Spinal cord (tissue), 10 donors: Measurements from ENCODE around the gene SLC25A51. TPM values are rescaled to one million over a fixed set of nuclear protein-coding genes. Genes with fewer than 3 reads are reported as not detected.
A peak's percentile ranks its signal among the peaks of the same experiment; 100 is the strongest.

Experiments
- DNase-seq, 6 donors: peaks; one replicate each; pipeline versions ENCODE4 v3.0.0 to v3.0.0-alpha.2; 2013 to 2015; ENCODE audit warnings: low spot score in 6 of 6, low read depth in 4 of 6
- H3K27ac ChIP-seq: one replicate; pipeline ENCODE4 v1.5.1; 2013; ENCODE audit warnings: low read depth, low read length, control low read depth
- H3K27me3 ChIP-seq: one replicate; pipeline ENCODE4 v1.6.1; 2013; ENCODE audit warnings: low read length; ENCODE audit not compliant: control insufficient read depth, insufficient read depth
- H3K36me3 ChIP-seq: one replicate; pipeline ENCODE4 v1.6.1; 2013; ENCODE audit warnings: low read length; ENCODE audit not compliant: control insufficient read depth, insufficient read depth
- H3K4me1 ChIP-seq: one replicate; pipeline ENCODE4 v1.6.1; 2013; ENCODE audit warnings: low read length; ENCODE audit not compliant: control insufficient read depth, insufficient read depth
- H3K4me3 ChIP-seq: one replicate; pipeline ENCODE4 v1.5.1; 2013; ENCODE audit warnings: low read depth, low read length, control low read depth
- H3K9me3 ChIP-seq: one replicate; pipeline ENCODE4 v1.6.1; 2013; ENCODE audit warnings: low read length; ENCODE audit not compliant: control insufficient read depth, insufficient read depth
- WGBS: methylation state at CpG from one replicate; pipeline ENCODE4 v1.1.5; 2013; ENCODE audit warnings: missing lambda C conversion rate; ENCODE audit not compliant: insufficient coverage; 5-methylcytosine and 5-hydroxymethylcytosine counted together
- polyA plus RNA-seq, 2 donors: library from polyadenylated mRNA; unstranded; fragments of 120-200 nt; gene quantifications; one replicate each; pipeline ENCODE4 v1.2.1, GENCODE V29; 2013; ENCODE audit not compliant: insufficient read length in 2 of 2
- total RNA-seq, 2 donors: library from RNA; depleted of rRNA in 1 of 2; stranded (reverse); fragments of 120-200 nt in 1 of 2; fragments of >200 nt in 1 of 2; gene quantifications; one replicate each; pipeline versions ENCODE4 v1.2.3 to v1.2.4, GENCODE V29; 2013 to 2014
- donor health status: healthy.

SLC25A51 gene
- total and polyA plus RNA-seq, 4 donors = 19.8 to 56.3 (median 29.6) TPM

DNA sequence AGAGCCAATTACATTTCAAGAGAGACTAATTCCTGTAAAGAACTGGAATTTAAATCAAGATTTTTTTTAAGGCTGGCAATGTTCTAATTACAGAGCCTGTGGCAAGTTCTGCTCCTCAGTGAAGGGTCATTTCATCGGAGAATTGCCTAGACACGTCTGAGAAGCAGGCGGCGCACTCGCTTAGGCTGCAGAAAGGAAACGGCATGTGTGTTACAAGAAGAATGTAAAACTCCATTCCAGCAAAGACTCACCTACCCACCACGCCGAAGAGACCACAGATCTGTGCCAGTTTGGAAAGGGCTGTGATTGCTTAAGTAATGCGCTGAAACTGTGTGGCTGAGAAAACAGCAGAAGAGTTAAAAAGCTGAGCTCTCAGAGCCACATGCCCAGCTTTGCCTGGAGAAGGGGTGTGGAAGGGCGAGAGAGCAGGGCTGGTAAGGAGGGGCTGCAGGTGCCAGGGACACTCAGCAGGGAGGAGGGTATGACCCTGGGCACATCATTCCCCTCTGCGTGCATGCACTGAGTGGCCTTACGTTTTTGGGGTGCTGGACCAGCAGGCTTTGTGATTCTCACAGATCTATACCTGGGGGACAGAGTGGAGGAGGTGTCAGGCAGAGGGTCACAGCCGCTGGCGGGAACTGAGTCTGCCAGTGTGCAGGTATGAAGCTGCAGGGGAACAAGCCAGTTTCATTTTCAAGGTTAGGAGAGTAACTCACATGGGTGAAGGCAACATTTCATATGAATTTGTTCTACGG is 17.8 kb upstream of the SLC25A51 start:
- peaks cover 77% of the 10 kb centered on the region for H3K4me1 ChIP-seq
- WGBS = 83% methylated on average over 8 of the region's 15 CpGs
- H3K36me3 ChIP-seq = peaks cover 22% of the 10 kb centered on the region
- peaks cover 4% of the 10 kb centered on the region for H3K27me3 ChIP-seq
- no peak overlapping the region for H3K27ac ChIP-seq
- no peaks in the 10 kb centered on the region for H3K9me3 ChIP-seq
- DNase-seq = peak in 2 of 6 donors; percentile 69 to 85
- no peak overlapping the region for H3K4me3 ChIP-seq

DNA sequence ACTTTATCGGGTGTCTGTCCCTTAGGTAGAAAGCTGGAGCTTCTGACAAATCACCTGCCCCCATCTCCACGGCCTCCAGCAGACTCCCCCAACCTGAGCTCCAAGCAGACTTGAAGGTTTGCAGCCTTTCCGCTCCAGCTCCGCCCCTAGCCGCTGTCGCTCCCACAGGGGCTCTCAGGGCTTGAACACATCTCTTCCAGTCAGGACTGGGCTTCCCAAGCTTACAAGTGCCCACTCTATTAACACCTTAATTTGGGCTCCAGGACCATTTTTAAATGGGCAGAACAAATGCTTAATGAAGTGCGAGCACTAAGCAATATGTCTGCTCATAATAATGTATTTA is 17.2 kb upstream of the SLC25A51 start:
- peaks cover 25% of the 10 kb centered on the region for H3K36me3 ChIP-seq
- WGBS = 77% methylated on average over 6 of the region's 7 CpGs
- no peaks in the 10 kb centered on the region for H3K9me3 ChIP-seq
- no peak for DNase-seq
- no peak overlapping the region for H3K27ac ChIP-seq
- peaks cover 4% of the 10 kb centered on the region for H3K27me3 ChIP-seq
- H3K4me3 ChIP-seq = no peak overlapping the region
- H3K4me1 ChIP-seq = peaks cover 77% of the 10 kb centered on the region

DNA sequence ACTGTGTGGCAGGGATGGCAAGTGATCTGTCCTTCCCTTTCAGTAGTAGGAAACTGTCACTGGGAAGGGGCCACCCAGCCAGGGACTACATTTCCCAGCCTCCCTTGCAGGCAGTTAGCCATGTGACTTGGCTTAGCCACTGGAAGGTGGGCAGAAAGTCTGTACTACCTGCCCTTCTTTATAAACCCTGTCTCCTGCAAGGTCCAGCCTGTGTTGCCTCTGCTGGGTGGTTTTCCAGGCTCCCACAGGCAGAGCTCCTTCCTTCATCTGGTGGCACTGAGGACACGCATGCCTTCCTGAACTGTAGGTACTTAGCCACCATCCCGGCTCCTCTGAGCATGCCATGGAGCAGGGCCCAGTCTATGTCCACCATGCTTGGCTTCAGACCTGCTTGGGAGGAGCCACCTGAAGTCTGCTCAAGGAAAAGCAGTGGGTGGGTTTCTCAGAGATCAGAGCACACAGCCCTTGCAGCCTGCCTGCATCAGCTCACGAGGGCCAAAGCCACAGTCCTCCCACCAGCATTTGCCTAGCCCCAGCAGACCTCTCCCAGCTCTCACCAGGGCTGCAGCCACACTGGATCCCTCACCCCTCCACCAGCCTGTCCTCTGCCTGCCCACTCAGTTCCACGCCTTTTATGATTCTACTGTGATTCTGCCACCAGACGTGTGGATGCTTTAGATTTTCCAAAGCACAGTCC is 16.7 kb upstream of the SLC25A51 start:
- H3K27ac ChIP-seq = no peak overlapping the region
- H3K9me3 ChIP-seq = no peaks in the 10 kb centered on the region
- DNase-seq = peak in 2 of 6 donors; percentile 31 to 53
- H3K36me3 ChIP-seq = peaks cover 29% of the 10 kb centered on the region
- WGBS = 87% methylated on average over 5 of the region's 5 CpGs
- peaks cover 80% of the 10 kb centered on the region for H3K4me1 ChIP-seq
- H3K4me3 ChIP-seq = no peak overlapping the region
- peaks cover 4% of the 10 kb centered on the region for H3K27me3 ChIP-seq

DNA sequence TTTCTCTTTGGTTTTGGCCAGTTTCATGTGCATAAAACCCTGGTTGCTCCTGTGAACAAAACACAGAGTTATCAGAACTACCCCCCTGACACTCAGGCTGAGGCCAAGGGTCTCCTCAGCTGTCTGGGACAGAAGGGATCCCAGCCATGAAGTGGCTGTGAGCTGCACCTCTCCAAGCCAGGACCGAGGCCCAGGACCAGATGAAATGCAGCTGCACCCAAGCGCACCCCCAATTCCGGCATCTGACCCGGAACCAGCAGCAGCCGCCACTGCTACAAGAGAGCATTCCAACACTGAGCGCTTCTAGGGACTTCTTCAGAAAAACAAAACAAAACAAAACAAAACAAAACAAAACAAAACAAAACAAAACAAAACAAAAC is 16.0 kb upstream of the SLC25A51 start:
- Histone ChIP-seq H3K27ac (no peak overlapping the region), H3K27me3 (peaks cover 4% of the 10 kb centered on the region), H3K4me3 (no peak overlapping the region), H3K4me1 (peaks cover 77% of the 10 kb centered on the region), H3K9me3 (no peaks in the 10 kb centered on the region), H3K36me3 (peaks cover 29% of the 10 kb centered on the region)
- DNase-seq = no peak
- 93% methylated on average over 6 of the region's 6 CpGs for WGBS

DNA sequence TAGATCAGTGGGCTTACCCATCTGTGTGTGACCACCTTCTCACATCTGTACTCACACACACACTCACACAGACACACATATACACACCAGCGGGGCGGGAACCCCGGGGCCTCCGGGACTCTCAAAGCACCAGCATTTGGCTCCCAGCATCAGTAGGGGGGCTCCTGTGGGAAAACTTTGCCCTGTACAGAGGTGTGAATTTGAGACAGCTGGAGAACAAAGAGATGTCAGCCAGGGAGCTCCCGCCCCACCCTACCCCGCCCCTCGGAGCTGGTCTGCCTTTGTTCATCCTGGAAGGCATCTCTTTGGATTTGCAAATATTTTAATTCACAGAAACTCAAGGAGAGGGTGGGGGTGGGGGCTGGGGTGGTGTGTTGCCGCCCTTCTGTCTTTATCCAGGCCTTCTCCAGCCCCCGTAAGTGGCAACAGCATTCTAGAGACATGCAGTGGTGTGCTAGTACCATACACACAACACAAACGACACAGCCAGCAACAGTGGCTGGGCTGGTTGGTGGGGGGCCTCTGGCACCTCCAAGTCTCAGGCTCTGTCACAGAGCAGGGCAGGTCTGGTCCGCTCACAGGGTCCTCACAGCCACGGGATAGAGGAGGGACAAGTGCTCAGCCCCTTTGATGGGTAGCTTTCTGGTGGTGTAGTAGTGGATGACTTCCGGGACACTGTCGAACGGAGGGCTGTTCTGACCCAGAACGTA is 15.5 kb upstream of the SLC25A51 start:
- DNase-seq = peak in 1 of 6 donors; percentile 3
- 88% methylated on average over 9 of the region's 16 CpGs for WGBS
- Histone ChIP-seq H3K4me1 (peaks cover 75% of the 10 kb centered on the region), H3K4me3 (no peak overlapping the region), H3K36me3 (peaks cover 29% of the 10 kb centered on the region), H3K27ac (no peak overlapping the region), H3K27me3 (peaks cover 4% of the 10 kb centered on the region), H3K9me3 (no peaks in the 10 kb centered on the region)

DNA sequence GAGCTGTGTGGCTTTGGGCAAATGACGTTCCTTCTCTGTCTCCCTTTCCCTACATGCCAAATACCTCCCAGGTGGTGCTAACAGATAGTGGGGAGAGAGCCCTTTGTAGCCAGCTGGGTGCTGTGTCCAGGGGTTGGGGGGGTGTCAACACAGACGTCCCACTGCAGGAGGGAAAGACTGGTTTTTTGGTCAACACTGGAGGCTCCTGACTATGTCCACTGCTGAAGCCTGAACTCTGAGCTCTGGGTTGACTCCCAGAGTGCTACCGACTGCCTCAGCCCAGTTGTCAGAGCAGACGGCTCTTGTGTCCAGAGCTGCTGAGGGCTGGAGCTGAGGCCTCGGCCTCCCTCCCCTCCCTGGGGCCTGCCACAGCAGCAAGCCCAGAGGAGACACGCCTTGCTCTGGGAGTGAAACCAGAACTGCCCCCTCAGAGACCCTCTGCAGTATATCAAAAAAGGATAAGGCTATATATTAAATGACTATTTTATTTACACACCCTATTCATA is 14.8 kb upstream of the SLC25A51 start:
- no peak overlapping the region for H3K4me3 ChIP-seq
- H3K9me3 ChIP-seq = no peaks in the 10 kb centered on the region
- H3K4me1 ChIP-seq = peaks cover 76% of the 10 kb centered on the region
- H3K36me3 ChIP-seq = peaks cover 29% of the 10 kb centered on the region
- peak in 1 of 6 donors; percentile 0 for DNase-seq
- no peak overlapping the region for H3K27ac ChIP-seq
- peaks cover 4% of the 10 kb centered on the region for H3K27me3 ChIP-seq
- WGBS = 74% methylated on average over 3 of the region's 6 CpGs

DNA sequence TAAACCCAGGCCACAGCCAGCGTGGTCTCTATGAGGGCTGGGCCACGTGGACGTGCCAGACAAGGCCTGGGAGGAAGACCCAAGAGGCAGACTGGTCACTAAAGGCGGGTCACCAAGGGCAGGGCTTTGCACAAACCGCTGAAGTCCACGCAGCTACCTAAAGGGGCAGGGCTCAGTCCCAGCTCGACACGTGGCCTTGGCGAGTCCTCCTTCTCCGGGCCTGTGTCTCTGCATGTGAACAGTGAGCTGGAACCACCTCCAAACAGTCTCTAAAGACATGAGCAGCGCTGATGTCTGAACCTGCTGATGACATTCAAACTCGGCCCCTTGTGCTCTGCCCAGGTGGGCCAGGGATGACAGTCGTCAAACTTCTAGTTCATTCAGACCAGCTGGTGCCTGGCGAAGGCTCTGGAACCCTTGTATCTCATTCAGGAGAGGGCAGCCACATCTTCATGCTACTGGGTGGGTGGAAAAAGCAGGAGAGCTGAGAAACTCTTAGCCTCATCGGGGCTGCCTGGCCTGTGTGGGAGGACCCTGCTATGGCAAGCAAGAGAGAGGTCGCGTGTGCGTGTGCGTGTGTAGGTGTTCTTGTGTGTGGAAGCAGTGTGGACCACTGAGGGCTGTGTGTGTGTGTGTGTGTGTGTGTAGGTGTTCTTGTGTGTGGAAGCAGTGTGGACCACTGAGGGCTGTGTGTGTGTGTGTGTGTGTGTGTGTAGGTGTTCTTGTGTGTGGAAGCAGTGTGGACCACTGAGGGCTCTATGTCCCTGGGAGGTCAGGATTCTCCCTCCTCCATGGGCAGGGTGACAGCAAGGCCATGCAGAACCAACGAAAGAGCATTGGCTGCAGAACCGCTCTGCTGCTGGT is 14.1 kb upstream of the SLC25A51 start:
- H3K27me3 ChIP-seq = peaks cover 4% of the 10 kb centered on the region
- H3K4me1 ChIP-seq = peaks cover 71% of the 10 kb centered on the region
- no peak overlapping the region for H3K4me3 ChIP-seq
- peaks cover 29% of the 10 kb centered on the region for H3K36me3 ChIP-seq
- 91% methylated on average over 19 of the region's 21 CpGs for WGBS
- DNase-seq = no peak
- no peaks in the 10 kb centered on the region for H3K9me3 ChIP-seq
- peak overlapping the region; percentile 80 for H3K27ac ChIP-seq

DNA sequence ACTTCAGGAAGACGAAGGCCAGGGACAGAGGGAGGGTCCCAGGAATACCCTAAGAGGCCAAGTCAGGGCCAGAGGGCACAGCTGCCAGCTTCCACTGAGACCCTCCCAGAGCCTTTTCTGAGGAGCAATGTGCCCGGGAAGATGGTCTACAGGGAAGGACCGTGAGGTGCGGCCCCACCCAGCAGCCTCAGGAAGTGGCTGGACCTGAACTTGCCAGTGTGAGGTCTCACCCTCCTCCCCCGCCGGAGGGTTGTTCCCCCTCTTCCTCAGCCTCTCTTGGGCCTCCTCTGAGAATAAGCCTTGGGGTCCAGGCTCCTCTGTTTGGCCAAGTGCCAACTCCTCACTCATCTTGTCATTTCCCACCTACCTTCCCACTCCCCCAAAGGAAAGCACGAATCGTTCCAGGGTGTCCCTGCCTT is 13.4 kb upstream of the SLC25A51 start:
- Histone ChIP-seq H3K4me3 (no peak overlapping the region), H3K27ac (peak overlapping the region; percentile 80), H3K9me3 (no peaks in the 10 kb centered on the region), H3K4me1 (peaks cover 64% of the 10 kb centered on the region), H3K36me3 (peaks cover 29% of the 10 kb centered on the region), H3K27me3 (peaks cover 2% of the 10 kb centered on the region)
- 71% methylated on average over 6 of the region's 8 CpGs for WGBS
- DNase-seq = peak in 1 of 6 donors; percentile 34
